MV-4-11 (cell line): Measurements from ENCODE around the gene ARHGEF28.

Source experiments
- DNase-seq: peaks from one replicate; lab custom pipeline; 2025; lab: John Stamatoyannopoulos, UW

ARHGEF28 gene

DNA sequence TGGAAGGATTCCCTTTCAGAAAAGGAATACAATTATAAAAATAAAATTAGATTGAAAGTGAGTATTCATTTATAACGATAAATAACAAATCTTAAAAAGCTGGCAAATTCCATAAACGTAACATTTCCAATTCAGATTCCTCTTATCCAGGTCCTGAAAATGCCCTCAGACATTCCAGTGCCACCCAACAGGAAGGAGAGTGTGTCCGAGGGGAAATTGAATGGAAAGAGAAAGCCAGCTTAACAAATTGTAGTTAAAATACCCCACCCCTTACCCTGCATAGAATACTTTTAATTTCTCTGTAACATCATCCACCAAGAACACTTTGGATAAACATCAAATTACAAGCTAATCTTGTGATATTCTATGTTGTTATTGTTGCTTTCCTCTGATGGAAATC, 72.0 kb downstream of the ARHGEF28 start:
- no peak for DNase-seq

DNA sequence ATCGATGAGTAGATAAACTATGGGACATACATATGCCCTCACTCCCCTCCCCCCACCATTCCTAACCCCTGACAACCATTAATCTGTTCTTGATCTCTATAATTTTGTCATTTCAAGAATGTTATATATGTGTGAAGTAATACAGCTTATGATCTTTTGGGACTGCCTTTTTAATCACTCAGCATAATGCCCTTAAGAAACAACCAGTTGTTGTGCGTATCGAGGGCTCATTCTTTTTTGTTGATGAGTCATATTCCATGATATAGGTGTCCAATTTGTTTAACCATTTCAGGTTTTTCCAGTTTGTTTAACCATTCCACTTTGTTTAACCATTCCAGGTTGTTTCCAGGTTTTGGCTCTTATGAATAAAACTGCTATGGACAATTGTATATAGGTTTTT, 75.6 kb downstream of the ARHGEF28 start:
- DNase-seq: no peak

DNA sequence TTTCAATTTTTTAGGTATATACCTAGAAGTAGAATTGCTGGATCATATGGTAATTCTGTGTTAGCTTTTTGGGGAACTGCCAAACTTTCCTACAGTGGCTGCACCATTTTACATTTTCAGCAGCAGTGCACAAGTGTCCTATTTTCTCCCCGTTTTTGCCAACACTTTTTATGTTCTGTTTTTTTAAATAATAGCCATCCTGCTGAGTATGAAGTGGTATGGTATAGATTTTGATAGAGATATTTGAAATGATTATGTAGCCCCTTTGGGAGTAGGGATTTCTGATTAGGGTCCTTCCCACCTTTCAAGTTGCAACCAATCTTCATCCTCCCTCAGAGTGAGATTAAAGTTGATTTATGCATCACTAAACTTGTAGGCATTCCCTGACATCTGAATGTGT, 76.5 kb downstream of the ARHGEF28 start:
- no peak for DNase-seq

DNA sequence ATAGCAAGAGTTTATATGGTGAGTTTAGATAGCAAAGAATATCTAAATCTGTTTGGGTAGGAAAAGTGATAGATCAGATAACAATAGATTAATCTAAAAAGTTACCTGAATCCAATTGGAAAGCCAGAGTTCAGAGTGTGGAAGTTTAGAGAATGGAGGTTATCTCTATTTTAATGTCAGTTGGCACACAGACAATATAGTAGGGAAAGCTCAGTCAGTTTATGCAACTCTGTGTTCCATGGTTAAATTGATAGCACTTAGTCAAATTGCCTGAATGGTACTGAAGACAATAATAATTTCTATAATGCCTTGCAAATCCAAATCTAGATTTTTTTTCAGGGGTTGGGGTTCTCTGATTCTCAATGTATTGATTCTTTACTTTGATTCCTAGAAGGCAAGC, 77.0 kb downstream of the ARHGEF28 start:
- DNase-seq: no peak

DNA sequence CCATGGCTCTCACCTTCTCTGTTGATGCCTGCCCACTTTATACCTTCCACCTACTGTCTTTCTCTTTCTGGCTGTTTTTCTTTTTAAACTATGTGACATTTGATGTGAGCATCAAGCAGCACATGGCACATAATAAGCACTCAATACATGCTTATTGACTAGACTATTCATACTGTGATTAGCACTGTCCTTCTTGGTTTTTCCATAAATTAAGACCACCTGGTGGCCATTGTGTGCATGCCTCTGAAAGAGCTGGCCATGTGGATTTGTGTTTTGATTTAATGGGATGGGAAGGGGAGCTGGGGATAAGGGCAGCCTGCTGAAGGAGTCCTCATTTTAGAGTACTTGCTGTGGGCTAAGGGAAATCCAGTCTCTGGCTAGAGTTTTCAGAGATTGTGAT, 79.4 kb downstream of the ARHGEF28 start:
- DNase-seq: no peak

DNA sequence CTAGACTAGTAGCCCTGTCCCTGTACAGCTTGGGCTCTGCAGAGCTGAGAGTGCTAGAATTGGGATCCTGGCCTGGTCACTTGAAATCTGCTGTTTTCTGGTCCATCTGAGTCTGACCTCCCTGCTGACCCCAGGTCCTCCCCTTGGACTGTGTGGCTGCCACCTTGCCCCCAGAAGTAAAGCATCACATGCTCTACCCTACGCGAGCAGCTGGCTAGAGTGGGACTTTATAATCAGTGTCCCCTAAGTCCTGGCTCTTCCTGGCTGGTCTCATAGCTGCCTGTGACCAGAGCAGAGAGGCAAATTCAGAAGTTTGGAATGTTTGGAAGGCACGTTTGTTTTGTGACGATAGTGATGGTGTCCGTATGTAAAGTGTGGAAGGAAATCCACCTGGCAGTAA, 81.0 kb downstream of the ARHGEF28 start:
- DNase-seq: no peak

DNA sequence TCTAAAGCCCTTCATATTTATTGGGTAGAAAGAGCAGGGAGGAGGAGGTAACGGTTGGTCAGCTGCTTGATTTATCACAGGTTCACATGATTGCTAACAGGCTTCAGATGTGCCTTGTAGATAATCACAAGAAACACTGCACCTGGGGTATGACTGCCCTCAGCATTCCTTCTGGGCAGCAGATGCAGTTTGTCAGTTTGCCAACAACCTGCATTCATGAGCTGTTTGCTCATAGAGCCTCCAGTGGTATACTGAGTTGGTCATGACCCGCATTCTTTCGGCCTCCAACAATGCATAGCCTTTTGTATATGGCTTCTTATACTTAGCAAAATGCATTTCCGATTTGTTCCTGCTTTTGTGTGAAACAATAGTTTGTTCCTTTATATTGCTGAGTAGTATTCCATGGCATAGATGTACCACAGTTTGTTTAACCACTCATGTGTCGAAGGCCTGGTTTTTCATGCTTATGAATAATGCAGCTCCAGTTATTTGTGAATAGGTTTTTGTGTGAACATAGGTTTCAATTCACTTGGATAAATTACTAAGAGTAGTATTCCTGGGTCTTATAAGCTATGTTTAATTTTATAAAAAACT, 83.6 kb downstream of the ARHGEF28 start:
- no peak for DNase-seq

DNA sequence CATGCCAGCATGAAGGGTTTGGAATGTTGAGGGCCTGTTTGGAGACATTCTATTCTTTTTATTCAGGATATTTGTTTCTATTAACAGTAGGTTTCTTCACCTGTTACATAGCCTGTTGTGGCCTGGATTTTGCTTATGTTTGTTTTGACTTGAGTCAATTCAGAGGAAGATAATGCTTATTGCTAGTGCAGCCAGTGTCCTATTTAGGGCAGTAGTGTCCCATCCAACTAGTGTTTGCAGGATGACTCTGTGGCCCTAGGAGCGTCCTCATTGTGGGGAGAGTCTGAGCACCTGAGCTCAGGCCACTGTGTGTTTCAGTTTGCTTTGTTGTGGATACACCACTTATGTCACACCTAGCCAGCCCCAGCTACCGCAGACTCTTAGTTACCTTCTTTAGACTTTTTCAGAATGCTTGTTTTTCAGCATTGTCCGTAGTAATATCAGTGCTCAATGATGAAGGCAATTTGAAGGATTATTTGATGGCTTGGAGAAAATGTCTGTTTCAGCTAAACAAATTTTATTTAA, 90.3 kb downstream of the ARHGEF28 start:
- DNase-seq: no peak

DNA sequence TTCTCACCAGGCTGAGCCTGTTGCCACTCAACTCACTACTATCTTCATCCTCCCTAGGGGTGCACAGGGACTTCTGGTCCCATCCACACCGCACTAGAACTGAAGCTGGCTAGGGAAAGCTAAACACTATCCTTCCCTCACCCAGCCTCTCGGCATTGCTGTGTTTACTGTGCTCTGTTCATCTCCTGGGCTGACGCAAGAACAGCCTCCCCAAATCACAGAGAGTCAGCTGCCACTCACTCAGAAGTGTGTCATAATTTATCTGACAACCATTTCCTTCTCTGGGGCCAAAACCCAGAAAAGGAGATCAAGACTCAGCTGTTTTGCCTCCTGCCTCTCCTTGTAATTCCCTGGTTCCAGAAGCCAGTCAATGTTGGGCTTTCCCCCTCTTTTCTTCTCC, 92.8 kb downstream of the ARHGEF28 start:
- no peak for DNase-seq

DNA sequence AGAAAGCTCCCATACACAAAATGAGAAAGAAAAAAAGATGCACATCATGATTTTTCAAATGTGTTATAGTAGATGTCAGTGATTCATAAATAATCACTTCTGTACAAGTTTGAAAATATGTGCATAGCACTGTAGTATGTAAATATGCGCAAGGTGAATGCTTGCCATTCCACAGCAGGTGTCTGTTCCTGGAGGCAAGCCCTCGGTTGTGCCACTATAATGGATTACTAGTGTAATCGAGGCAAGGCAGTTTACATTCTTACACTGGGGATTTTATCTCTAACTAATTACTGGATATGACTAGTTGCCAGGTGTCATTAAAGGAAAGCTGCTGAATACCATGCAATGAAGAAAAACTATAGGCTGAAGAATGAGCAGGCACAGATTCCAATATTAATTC, 93.6 kb downstream of the ARHGEF28 start:
- DNase-seq: no peak

DNA sequence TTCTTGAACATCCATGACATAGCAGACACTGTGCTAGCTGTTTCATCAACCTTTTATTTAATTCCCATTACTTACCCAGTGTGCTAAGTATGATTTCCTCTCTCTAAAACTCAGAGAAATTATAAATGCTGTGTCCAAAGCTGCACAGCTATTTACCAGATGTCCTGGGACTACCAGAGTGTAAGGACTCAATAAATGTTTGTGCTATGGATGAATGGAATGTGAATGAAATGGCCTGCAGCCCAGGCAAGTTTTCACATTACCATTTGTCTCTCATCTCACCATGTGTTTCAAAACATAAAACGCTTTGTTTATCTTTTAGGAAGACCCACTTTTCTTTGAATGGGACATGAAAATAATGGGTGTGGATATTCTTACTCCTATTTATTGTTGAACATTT, 96.2 kb downstream of the ARHGEF28 start:
- no peak for DNase-seq

DNA sequence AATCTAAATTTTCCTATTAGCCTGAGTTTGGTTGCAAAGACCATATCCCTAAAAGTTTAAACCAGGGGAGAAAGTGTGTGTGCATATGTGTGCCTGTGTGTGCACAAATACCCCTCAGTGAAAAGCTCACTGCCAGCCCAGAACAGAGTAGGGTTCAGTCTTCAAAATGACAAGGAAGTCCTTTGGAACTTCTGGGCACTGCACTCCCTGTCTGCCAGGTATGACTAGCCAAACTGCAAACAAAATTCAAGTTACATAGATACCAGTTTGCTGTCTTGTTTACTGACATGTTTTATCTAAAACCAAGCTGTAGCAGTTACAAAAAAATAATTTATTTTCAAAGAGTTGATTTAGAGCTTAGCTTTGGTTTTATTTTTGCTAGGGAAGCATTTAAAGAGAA, 100.1 kb downstream of the ARHGEF28 start:
- DNase-seq: no peak

DNA sequence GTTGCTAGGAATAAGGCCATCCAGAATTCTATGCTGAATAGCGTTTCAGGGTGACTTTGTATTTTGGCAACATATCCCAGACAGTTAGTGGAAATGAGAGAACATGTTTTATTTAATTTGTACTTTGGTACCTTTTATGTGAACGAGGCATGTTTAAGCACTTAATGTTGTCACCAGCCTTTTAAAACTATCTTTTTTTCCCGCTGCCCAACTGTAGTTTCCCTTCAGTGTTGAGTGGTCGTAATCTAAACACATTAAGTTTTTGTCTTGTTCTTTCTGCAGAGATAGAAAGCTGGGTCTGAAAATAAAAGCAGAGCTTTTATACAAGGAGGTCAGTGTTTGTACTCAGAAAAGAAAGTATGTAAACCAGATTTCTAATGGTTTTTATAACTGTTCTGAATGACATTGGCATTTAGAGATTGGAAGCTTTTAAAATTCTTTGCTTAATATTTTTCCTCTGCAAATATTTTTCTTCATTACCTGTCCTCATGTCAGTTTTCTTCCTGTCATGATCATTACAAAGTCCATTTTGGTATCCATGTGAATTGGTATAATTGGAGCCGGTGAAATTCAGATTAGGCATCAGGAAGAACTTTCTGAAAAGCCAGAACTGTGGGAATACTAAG, 100.7 kb downstream of the ARHGEF28 start:
- no peak for DNase-seq

DNA sequence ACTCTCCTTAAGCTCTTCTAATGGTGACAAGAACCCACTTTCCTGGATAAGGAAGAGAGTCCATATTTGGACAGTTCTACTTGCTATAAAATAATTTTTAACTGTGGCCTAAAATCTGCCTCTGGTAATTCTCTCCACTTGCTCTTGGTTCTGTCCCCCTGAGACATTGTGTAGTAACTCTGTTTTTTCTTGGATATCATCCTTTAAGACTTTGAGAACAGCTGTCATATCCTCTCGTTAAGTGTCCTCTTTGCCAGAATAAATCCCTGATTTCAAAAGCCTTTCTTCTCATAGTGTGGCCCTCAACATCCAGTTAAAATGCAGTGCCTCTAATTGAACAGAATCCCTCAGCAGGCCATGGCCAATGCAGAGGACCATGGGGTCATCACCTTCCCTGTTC, 101.5 kb downstream of the ARHGEF28 start:
- no peak for DNase-seq

DNA sequence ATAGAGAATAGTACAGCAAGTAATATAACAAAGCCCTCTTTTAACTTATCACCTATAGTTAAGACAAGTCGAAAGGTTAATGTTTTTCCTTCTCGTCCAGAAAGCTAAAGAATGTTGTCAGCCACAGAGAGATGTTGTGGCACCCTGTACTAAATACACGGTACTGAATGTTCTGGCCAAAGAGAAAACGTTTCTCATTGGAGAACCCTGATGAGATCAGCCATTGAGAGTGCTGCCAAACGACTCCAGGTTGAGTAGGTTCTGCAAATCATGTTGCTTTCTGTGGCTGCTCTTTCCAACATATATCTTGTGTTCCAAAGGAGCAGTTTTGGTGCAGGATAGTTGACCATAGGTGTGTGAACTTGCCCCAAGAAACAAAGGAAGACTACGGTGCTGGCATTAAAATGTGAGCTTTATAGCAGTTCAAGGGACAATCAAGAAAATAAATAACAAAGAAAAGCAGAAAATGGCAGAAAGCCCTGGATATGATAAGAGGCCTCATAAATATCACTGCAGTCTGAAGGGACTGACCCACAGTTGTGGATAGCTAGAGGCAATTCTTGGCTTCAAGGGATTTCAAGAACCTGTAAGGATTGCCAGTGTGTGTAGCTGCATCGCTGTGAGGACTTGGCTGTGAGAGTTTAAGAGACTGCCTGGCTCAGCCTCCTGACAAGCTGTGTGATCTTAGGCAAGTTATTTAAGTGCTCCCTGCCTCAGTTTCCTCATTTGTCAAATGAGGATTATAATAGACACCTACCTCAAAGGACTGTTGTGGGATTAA, 102.7 kb downstream of the ARHGEF28 start:
- DNase-seq: no peak

DNA sequence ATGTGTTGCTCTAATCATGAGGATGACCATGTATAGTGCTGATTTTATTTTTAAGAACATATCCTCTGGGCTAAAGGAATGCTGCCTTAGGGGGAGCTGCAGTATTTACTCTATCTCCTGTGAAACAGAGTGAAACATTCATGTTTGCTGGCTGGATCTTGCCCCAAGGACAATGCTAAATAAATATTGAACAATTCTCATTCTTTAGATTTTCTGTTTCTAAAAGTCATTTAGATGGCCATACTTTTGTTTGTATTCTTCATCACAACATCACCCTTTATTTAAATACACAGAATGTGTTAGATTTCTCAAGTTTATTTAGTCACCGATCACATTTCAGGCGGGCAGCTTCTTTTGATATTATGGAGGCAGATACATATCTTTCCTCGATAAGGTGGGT, 103.3 kb downstream of the ARHGEF28 start:
- DNase-seq: no peak

DNA sequence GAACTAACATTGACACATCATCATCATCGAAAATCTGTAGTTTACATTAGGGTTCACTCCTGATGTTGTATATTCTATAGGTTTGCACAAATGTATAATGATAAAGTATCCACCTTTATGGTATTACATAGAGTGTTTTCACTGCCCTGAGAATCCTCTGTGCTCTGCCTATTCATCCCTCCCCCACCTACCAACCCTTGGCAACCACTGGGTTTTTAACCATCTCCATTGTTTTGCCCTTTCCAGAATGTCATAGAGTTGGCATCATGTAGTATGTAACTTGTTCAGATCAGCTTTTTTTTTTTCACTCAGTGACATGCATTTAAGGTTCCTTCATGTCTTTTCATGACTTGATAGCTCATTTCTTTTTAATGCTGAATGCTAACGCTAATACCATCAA, 106.0 kb downstream of the ARHGEF28 start:
- DNase-seq: no peak

DNA sequence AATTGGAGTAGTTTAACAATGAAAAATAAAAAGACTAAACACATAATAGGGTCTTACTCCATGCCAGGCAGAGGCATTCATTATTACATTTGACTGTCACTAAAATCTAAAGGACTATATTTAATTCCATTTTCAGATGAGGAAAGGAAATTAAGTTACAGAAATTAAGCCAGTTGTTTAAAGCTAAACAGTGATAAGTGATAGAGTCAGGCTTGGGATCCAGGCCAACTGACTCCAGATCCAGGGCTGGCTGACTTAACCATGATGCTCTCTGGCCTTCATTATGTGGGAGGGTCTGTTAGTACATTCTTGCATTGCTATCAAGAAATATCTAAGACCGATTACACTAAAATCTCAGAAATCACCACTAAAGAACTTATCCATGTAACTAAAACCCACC, 107.2 kb downstream of the ARHGEF28 start:
- no peak for DNase-seq

DNA sequence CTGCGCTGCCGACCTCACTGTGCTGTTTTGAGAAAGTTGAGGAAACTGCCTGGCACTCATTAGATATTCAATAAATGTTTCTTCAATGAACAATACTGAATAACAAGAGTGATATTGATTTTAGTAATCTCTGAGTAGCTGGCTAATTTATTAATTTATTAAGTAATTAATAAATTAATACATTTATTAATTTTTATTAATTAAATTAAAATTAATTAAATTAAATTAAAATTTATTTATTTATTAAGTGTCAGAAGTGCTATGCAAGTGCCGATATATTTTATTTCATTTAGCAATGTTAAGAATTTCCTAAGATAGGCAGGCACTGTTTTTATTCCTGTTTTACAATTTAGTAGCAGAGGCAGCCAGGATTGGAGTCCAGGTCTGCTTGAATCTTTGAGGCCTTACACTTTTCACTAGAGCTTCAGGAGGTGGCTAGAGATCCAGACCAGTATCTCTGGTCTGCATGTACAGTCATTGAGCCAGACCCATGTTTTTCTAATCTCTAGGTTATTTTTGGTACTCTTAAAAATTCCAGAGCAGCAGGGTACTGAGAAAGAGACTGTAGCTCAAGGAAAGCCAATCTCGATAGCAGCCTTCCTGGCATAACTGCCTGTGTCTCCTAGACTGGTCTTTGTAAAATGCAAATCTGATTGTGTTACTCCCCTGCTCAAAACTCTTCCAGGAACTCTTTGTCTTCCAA, 109.2 kb downstream of the ARHGEF28 start:
- DNase-seq: no peak

DNA sequence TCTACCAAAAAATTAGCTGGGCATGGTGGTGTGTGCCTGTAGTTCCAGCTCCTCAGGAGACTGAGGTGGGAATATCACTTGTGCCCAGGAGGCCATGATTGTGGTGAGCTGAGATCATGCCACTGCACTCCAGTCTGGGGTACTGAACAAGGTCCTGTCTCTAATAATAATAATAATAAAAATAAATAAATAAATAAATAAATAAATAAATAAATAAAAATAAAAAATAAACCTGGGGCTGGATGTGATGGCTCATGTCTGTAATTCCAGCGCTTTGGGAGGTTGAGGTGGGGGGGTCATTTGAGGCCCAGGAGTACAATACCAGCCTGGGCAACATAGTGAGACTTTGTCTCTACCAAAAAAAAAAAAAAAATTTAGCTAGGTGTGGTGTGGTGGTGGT, 113.7 kb downstream of the ARHGEF28 start:
- no peak for DNase-seq

DNA sequence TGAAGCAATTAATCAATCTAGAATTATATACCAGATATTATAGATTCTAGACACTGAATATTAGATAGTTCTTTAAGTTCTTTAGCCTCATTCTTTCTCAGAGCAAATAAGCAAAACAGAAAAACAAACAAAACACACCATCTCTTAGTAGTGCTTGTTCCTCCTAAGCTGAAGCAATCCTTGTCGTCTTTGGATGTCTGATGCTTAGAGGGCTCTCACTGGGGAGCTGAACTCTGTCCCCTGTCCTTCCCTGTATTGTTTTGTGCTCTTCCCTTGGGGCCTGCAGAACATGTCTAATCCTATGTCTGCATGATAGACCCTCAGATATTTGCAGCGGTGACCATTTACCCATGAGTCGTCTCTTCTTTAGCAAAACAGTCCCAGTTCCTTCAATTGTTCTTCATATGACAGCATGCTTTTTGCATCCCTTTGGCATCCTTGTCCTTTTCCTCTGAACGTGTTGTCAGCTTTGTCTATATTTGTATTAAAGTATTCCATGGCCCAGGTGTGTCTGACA, 114.3 kb downstream of the ARHGEF28 start:
- no peak for DNase-seq

DNA sequence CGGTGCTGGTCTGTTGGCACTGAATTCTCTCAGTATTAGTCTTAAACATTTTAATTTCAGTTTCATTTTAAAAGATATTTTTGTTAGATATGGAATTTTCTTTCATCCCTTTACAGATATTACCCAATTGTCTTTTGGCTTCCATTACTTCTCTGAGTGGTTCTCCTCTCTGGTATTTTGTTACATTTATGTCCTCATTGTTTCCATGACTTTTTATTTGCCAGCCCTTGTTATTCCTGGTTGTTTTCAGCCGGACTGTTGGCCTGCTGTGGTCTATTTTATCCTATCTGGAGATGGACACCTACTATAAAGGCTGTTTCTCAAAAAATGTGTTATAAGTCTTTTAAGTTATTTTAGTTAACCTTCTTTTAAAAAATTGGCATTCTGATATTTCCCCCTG, 117.2 kb downstream of the ARHGEF28 start:
- DNase-seq: no peak

DNA sequence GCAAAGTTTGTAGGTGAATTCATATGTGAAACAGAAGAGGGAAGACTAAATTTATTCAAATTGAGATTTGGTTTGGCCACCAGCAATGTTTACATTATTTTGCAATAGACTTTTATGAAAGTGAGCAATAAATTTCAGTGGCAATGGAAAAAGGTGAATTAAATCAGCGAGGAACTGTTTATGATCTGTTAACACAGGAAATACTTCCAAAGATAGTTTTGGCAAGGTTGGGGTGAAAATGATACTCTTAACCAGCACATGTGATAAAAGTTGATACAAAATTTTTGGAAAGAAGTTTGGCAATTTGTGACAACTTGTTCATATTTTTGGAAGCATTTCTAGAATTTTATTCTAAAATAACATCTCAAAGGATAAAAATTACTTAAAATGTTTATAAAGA, 119.8 kb downstream of the ARHGEF28 start:
- DNase-seq: no peak
